Endothelial cell of umbilical vein (primary cell): ENCODE measurements around the gene YAP1. TPM values are rescaled to one million over a fixed set of nuclear protein-coding genes. Genes with fewer than 3 reads are reported as not detected.

Source experiments
- BruUV-seq: library from RNA; stranded (reverse); fragments of 400-500 nt; replicated peaks from 2 replicates; lab custom pipeline; 2021; lab: Mats Ljungman, UMichigan
- CTCF ChIA-PET: fragments of 300-600, 350-600 bp; sonication (Branson Sonifier 250); formaldehyde crosslinking; loops from one replicate; lab custom pipeline; 2021; ENCODE audit warnings: antibody characterized with exemption, inconsistent platforms; lab: Charles Lee
- POLR2A ChIA-PET: fragments of 300-600, 350-600 bp; sonication (Branson Sonifier 250); formaldehyde crosslinking; loops from one replicate; lab custom pipeline; 2021; ENCODE audit warnings: antibody characterized with exemption, inconsistent platforms; lab: Charles Lee
- DNase-seq: peaks from one replicate; pipeline ENCODE4 v3.0.0-alpha.2; 2011; ENCODE audit warnings: low read depth, low spot score
- FAIRE-seq: peaks from 2 replicates; lab custom pipeline; 2011; peaks lifted over from hg19 to GRCh38; lab: Jason Lieb, UNC
- H2AFZ ChIP-seq: 2 replicates; pipeline ENCODE4 v1.6.0; 2012; ENCODE audit warnings: low read depth, low read length, control low read depth, inconsistent platforms
- H3K27ac ChIP-seq: 2 replicates; pipeline ENCODE4 v1.5.1; 2011; ENCODE audit warnings: low read depth, mild to moderate bottlenecking, control low read depth, low read length, moderate library complexity; ENCODE audit not compliant: insufficient read depth
- H3K27me3 ChIP-seq, 2 experiments: 2 replicates each; pipeline versions ENCODE4 v1.6.0 to v1.6.1; 2011; ENCODE audit warnings: low read length in 2 of 2, mixed read lengths in 1 of 2; ENCODE audit not compliant: control insufficient read depth in 2 of 2, insufficient read depth in 2 of 2
- H3K36me3 ChIP-seq, 2 experiments: 2 replicates in 1 of 2; 3 replicates in 1 of 2; pipeline ENCODE4 v1.5.1; 2011; ENCODE audit warnings: low read length in 2 of 2, mild to moderate bottlenecking in 1 of 2, moderate library complexity in 1 of 2; ENCODE audit not compliant: control insufficient read depth in 2 of 2, insufficient read depth in 2 of 2; ENCODE audit errors: extremely low read depth in 1 of 2
- H3K4me1 ChIP-seq: 3 replicates; pipeline ENCODE4 v1.5.1; 2011; ENCODE audit warnings: mild to moderate bottlenecking, low read length; ENCODE audit not compliant: control insufficient read depth, insufficient read depth; ENCODE audit errors: extremely low read depth
- H3K4me2 ChIP-seq: 2 replicates; pipeline ENCODE4 v1.6.1; 2011; ENCODE audit warnings: low read length, control low read depth, mixed read lengths; ENCODE audit not compliant: insufficient read depth
- H3K4me3 ChIP-seq, 3 experiments: fragments of 200-600 bp in 1 of 3; sonication (generic), shearing (Covaris generic) in 1 of 3; replicated peaks in 1 of 3; 2 replicates each; pipeline ENCODE4 v1.5.1; 2011 to 2016; ENCODE audit warnings: control low read depth in 3 of 3, low read length in 3 of 3, mild to moderate bottlenecking in 2 of 3, inconsistent platforms in 1 of 3, low read depth in 1 of 3, moderate library complexity in 1 of 3; ENCODE audit not compliant: insufficient read depth in 1 of 3
- H3K79me2 ChIP-seq: 2 replicates; pipeline ENCODE4 v1.6.0; 2012; ENCODE audit warnings: low read length, inconsistent platforms; ENCODE audit not compliant: control insufficient read depth, insufficient read depth
- H3K9ac ChIP-seq: replicated peaks from 2 replicates; pipeline ENCODE3; 2011; ENCODE audit warnings: low read length, control low read depth; ENCODE audit not compliant: insufficient read depth; ENCODE audit errors: extremely low read depth
- H3K9me1 ChIP-seq: replicated peaks from 3 replicates; pipeline ENCODE4 v1.6.0; 2011; ENCODE audit warnings: mild to moderate bottlenecking, low read length; ENCODE audit not compliant: control insufficient read depth, insufficient read depth; ENCODE audit errors: extremely low read depth
- H3K9me3 ChIP-seq: replicated peaks from 2 replicates; pipeline ENCODE4 v1.5.1; 2012; ENCODE audit warnings: low read length, inconsistent platforms; ENCODE audit not compliant: control insufficient read depth, insufficient read depth
- H4K20me1 ChIP-seq: replicated peaks from 2 replicates; pipeline ENCODE3; 2011; ENCODE audit warnings: mild to moderate bottlenecking, low read length; ENCODE audit not compliant: control insufficient read depth, insufficient read depth; ENCODE audit errors: extremely low read depth
- CTCF ChIP-seq, 2 donors: IDR thresholded peaks; 1 replicate in 1 of 2; 2 replicates in 1 of 2; pipeline ENCODE4 v1.5.1; 2011; ENCODE audit warnings: low read length in 2 of 2, mild to moderate bottlenecking in 2 of 2, moderate library complexity in 2 of 2, control low read depth in 1 of 2, inconsistent platforms in 1 of 2, low read depth in 1 of 2; ENCODE audit not compliant: insufficient read depth in 1 of 2; ENCODE audit errors: extremely low read depth in 1 of 2
- MYC ChIP-seq: IDR thresholded peaks from one replicate; pipeline ENCODE4 v1.6.1; 2011; ENCODE audit warnings: mild to moderate bottlenecking, low read depth, low read length
- POLR2AphosphoS5 ChIP-seq: IDR thresholded peaks from 2 replicates; pipeline ENCODE4 v1.6.1; 2012; ENCODE audit warnings: low read depth, mild to moderate bottlenecking, control low read depth, low read length, moderate library complexity; ENCODE audit not compliant: insufficient read depth
- dilution Hi-C: fragments of 300-500 bp; cut with MboI; formaldehyde crosslinking; loops from one replicate; pipeline ENCODE4 v1.15.0; 2019; ENCODE audit warnings: low sequenced_read_pairs; ENCODE audit not compliant: extremely low pct_ligation_motif_present
- intact Hi-C: fragments of 100-400 bp; cut with micrococcal nuclease; formaldehyde crosslinking; loops from one replicate; pipeline ENCODE4 v1.10.0; 2022
- polyA plus RNA-seq, 4 experiments: library from polyadenylated mRNA; depleted of rRNA in 3 of 4; stranded (reverse) in 3 of 4; unstranded in 1 of 4; fragments of >200 nt; gene quantifications; 2 replicates each; pipeline versions ENCODE4 v1.2.1 to v1.2.3, GENCODE V29; 2011 to 2012; ENCODE audit warnings: missing spikeins in 1 of 4
- total RNA-seq: library from RNA; stranded (reverse); gene quantifications from 2 replicates; pipeline ENCODE4 v1.2.3, GENCODE V29; 2021
- TF ChIP-seq, protein P1 (sequence below): IDR thresholded peaks from 2 replicates; pipeline ENCODE4 v1.6.1; 2011; ENCODE audit not compliant: insufficient read depth, insufficient read length

YAP1 gene
- total and polyA plus RNA-seq, 2 donors (not counting 3 experiments of a cell fraction or from before 2014, with no cell fraction given): 32.6 to 48.9 TPM

DNA sequence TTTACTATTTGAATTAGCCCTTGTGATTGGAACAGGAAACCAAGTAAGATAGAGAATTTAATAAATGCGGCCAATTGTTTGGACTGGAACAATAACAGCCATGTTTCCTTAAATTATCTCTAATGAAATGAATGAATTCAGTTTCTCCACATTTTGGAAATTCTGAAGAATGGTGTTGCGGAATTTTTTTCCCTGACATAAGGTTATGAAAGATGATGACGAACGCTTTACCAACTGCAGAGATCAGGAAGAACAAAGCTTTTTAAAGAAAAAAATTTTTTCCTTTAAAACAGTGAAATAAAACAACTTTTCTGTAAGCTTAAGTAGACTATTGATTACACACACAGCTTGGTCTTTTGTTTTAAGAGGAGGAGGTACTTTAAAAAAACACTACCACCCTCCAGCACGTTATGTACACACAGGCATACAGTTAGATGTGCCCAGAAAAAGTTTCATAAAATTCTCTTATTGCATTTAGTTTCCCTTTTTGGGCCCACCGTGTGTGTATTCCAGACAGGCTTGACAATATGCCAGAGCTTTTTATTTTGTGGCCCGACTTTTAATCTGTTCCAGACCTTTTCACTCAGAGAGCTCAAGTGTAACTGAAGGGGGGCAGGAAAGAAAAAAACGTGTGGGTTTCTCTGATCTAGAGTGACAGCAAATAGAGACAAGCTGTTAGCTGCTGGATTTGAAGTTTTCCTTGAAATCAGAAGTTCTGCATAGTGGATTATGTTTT, 77.3 kb downstream of the YAP1 start:
- CTCF ChIA-PET: interaction anchor here (0.7 to 3.1 kb wide), 4 partner anchors 10 to 179 kb away, joined by 3 to 9 read pairs (median 3); no protein-coding TSS in a partner anchor
- Histone ChIP-seq H3K27me3 (no peaks in the 10 kb centered on the region), H2AFZ (no peak overlapping the region), H3K4me2 (no peak overlapping the region), H3K9me3 (no peaks in the 10 kb centered on the region), H3K27ac (no peak overlapping the region), H4K20me1 (no peaks in the 10 kb centered on the region), H3K9ac (no peak overlapping the region), H3K79me2 (no peaks in the 10 kb centered on the region), H3K4me1 (no peaks in the 10 kb centered on the region), H3K9me1 (no peaks in the 10 kb centered on the region), H3K36me3 (no peaks in the 10 kb centered on the region), H3K4me3 (no peak overlapping the region)
- dilution Hi-C loops (no loop called here), intact Hi-C loops (no loop called here)
- FAIRE-seq (no peak), DNase-seq (no peak)
- TF ChIP-seq POLR2AphosphoS5 (no peak), MYC (no peak), CTCF (IDR thresholded peaks at IDR 0.05; ENCODE audit: extremely low read depth in 1 of 2, insufficient read depth in 1 of 2, low read depth in 1 of 2, low read length in 2 of 2) (no peak)
- TF ChIP-seq, protein P1, sequence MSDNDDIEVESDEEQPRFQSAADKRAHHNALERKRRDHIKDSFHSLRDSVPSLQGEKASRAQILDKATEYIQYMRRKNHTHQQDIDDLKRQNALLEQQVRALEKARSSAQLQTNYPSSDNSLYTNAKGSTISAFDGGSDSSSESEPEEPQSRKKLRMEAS: no peak
- BruUV-seq: no TSS peak
- POLR2A ChIA-PET: no interaction called here
